ENCODE measurements around the gene CSF1.
"Not testable (repeated sequence)": the region's sequence is repeated elsewhere in the genome, so short reads cannot be mapped to it uniquely, and the experiment has no call there.

The CSF1 gene

DNA sequence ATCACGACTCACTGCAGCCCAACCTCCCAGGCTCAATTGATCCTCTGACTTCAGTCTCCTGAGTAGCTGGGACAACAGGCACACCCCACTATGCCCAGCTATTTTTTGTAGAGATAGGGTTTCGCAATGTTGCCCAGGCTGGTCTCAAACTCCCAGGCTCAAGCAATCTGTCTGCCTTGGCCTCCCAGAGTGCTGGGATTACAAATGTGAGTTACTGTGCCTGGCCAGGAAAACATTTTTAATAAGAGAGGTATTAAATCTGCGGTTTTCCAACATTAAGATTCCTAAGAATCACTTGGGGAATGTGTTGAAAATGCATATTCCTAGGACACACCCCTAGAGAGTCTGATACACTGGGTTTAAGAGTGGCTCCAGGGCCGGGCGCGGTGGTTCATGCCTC is 8.7 kb downstream of the CSF1 start:
- DNase-seq (ENCODE audit: low read depth): no peak

DNA sequence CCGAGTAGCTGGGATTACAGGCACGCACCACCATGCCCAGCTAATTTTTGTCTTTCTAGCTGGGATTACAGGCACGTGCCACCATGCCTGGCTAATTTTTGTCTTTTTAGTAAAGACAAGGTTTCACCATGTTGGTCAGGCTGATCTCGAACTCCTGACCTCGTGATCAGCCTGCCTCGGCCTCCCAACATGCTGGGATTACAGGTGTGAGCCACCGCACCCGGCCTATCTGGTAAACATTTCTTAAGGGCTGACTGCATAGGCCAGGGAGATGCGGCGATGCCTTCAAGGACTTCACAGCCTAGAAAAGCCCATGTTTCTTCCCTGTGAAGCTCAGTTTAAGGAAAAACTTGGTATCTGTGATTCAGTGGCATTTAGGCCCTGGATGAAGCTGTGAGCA is 9.7 kb downstream of the CSF1 start:
- DNase-seq (ENCODE audit: low read depth): not testable (repeated sequence)

DNA sequence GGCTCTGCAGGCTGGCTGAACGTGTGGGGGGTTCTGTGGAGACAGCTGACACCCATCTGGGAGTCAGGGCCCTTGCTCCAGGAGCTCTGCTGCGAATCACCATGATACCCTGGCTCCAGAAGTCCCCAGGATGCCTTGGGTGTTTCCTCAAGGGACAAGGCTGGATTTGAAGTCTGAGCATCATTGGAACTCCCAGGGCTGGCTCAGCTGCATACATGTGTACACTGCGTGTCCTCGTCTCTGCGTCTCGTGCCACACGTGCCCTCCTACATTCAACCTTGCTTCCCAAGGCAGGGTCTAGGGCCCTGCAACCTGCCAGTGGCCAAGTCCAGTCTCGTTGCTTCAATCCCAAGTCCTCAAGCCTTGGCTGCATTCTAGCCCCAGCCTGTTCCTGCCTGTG is 11.7 kb downstream of the CSF1 start:
- DNase-seq (ENCODE audit: low read depth): no peak

DNA sequence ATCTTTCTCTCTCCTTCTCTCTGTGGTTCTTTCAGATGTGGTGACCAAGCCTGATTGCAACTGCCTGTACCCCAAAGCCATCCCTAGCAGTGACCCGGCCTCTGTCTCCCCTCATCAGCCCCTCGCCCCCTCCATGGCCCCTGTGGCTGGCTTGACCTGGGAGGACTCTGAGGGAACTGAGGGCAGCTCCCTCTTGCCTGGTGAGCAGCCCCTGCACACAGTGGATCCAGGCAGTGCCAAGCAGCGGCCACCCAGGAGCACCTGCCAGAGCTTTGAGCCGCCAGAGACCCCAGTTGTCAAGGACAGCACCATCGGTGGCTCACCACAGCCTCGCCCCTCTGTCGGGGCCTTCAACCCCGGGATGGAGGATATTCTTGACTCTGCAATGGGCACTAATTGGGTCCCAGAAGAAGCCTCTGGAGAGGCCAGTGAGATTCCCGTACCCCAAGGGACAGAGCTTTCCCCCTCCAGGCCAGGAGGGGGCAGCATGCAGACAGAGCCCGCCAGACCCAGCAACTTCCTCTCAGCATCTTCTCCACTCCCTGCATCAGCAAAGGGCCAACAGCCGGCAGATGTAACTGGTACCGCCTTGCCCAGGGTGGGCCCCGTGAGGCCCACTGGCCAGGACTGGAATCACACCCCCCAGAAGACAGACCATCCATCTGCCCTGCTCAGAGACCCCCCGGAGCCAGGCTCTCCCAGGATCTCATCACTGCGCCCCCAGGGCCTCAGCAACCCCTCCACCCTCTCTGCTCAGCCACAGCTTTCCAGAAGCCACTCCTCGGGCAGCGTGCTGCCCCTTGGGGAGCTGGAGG is 12.7 kb downstream of the CSF1 start:
- no peak for DNase-seq (ENCODE audit: low read depth)

- no peak for DNase-seq (ENCODE audit: low read depth)
Measured at GRCh38 chr1:109923946-109924275, 13.3 kb downstream of the CSF1 start.

- no peak for DNase-seq (ENCODE audit: low read depth)
Measured at GRCh38 chr1:109924316-109924715, 13.7 kb downstream of the CSF1 start.

DNA sequence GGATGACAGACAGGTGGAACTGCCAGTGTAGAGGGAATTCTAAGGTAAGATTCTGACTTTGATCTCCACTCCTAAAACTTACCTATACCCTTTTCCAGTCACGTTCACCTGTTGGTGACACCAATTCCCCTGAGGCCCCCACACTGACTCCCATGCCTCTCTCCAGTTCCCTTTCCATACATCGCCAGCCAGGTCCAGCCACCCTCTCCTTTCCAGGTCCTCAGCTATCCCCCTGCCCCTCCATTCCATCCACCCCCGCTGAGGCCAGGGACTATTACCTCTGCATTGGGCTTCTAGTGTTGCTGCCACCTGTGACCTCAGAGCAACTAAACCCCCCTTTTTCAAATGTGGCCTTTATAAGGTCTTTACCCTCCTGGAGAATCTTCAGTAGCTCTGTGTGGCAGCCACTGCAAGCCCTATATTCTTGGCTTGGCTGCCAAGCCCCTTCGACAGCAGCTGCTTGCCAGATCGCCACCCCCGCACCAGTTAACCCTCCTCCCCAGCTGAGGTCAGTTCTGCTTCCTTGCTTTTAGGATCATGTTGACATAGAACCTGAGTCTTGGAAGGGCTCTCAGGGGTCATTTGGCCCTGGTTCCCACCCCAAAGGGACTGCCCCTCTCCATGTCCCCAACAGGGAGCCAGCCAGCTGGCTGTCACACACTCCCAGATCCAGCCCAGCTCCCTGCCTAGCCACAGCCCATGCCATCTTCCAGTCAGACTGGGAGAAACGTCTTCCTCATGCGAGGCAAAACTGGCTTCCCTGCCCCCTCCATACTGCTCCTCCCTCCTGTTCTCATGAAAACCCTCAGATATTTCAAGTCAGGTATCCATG is 14.7 kb downstream of the CSF1 start:
- no peak for DNase-seq (ENCODE audit: low read depth)

DNA sequence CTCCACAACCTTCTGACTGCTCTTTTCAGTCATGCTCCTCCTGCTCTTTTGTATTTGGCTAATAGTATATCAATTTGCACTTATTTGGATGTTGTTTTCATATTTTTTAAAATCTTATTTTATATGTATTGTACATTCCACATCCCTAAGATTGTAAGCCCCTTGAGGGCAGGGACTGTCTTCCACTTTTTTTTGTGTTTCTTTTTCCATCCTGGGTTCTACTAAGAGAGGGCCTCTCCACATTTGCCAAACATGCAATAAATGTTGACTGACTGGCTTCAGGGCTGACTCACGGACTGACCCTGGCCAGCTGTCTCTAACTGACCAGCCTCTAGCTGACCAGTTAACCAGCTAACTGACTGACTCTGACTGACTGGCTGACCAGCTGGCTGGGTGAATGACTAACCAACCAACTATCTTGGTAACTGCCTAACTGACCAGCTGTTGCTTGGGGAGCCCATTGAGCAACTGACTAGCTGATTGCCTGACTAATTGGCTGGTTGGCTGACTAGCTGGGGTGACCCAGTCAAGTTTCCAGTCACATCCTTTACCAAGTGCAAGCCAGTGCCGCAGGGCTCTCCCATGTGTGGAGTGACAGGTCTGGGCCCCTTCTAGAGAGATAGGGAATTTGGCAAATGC is 16.1 kb downstream of the CSF1 start:
- no peak for DNase-seq (ENCODE audit: low read depth)

DNA sequence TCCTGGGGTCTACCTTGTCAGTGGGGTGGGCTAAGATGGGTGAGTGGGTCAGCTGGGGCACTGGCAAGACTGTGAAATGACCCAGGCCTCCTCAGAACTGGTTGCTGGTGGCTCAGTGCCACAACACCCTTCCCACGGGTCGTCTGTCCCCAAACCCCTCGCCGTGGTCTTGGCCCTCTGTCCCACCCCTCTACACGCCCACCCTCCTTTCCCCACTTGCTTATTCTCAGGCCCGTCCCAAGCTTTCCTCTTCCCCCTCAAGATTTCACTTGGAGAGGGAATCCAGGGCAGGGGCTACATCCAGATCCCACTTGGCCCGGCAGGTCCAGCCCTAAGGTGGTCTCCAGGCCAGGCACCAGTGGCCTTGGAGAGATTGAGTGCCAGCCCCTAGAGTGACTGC is 16.7 kb downstream of the CSF1 start:
- DNase-seq (ENCODE audit: low read depth): no peak

- DNase-seq (ENCODE audit: low read depth): no peak
Measured at GRCh38 chr1:109927911-109928321, 17.3 kb downstream of the CSF1 start.

GRCh38 chr1:109928591-109929111 is 18.0 kb downstream of the CSF1 start:
- no peak for DNase-seq (ENCODE audit: low read depth)

GRCh38 chr1:109929170-109929569 is 18.5 kb downstream of the CSF1 start:
- no peak for DNase-seq (ENCODE audit: low read depth)

DNA sequence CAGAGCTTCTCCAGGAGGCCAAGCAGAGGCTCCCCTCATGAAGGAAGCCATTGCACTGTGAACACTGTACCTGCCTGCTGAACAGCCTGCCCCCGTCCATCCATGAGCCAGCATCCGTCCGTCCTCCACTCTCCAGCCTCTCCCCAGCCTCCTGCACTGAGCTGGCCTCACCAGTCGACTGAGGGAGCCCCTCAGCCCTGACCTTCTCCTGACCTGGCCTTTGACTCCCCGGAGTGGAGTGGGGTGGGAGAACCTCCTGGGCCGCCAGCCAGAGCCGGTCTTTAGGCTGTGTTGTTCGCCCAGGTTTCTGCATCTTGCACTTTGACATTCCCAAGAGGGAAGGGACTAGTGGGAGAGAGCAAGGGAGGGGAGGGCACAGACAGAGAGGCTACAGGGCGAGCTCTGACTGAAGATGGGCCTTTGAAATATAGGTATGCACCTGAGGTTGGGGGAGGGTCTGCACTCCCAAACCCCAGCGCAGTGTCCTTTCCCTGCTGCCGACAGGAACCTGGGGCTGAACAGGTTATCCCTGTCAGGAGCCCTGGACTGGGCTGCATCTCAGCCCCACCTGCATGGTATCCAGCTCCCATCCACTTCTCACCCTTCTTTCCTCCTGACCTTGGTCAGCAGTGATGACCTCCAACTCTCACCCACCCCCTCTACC is 19.1 kb downstream of the CSF1 start:
- DNase-seq (ENCODE audit: low read depth): no peak

DNA sequence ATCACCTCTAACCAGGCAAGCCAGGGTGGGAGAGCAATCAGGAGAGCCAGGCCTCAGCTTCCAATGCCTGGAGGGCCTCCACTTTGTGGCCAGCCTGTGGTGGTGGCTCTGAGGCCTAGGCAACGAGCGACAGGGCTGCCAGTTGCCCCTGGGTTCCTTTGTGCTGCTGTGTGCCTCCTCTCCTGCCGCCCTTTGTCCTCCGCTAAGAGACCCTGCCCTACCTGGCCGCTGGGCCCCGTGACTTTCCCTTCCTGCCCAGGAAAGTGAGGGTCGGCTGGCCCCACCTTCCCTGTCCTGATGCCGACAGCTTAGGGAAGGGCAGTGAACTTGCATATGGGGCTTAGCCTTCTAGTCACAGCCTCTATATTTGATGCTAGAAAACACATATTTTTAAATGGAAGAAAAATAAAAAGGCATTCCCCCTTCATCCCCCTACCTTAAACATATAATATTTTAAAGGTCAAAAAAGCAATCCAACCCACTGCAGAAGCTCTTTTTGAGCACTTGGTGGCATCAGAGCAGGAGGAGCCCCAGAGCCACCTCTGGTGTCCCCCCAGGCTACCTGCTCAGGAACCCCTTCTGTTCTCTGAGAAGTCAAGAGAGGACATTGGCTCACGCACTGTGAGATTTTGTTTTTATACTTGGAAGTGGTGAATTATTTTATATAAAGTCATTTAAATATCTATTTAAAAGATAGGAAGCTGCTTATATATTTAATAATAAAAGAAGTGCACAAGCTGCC is 19.8 kb downstream of the CSF1 start:
- DNase-seq (ENCODE audit: low read depth): no peak

- no peak for DNase-seq (ENCODE audit: low read depth)
Measured at GRCh38 chr1:109931189-109931731, 20.6 kb downstream of the CSF1 start.

DNA sequence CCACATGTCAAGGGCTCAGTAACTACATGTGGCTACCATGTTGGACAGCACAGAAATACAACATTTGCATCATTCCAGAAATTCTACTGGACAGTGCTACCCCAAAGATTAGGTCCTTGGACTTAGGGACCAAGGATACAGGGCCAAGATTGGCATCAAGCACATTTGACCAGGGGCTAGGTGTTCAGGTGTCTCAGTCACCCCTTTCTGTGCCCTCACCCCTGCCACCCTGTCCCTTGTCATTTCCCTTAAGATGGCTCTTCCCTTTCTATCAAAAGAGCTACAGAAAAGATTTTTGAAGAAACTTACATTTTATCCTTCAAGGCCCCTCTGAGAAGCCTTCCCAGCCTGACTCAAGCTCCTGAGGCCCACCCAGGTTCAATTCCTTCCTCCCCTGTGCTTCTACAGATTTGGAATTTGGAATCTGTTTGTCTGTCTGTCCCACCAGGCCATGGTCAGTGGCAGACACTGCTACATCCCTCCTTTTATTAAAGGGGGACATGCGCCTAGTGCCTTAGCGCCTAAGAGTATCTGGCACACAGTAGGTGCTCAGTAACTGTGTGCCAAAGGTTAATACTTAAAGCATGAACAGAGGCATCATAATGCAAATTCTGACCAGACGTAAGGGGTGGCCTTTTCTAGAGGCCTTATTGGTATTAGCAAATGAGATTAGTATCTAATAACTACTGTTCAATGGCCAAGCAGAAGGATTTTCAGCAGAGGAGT is 21.4 kb downstream of the CSF1 start:
- no peak for DNase-seq (ENCODE audit: low read depth)

DNA sequence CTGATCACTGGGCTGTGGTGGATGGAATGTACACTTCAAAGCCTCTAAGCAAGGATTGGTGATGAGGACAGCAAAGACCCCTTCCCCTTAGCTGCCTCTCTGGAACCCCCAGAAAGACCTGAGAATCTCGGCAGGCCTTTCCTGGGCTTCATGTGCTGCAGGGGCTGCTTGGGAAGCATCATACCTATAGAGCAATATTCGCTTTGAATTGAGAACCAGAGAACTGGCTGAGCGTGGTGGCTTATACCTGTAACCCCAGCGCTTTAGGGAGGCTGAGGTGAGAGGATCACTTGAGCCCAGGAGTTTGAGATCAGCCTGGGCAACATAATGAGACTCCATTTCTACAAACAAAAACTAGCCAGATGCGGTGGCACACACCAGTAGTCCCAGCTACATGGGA is 22.0 kb downstream of the CSF1 start:
- DNase-seq (ENCODE audit: low read depth): no peak

DNA sequence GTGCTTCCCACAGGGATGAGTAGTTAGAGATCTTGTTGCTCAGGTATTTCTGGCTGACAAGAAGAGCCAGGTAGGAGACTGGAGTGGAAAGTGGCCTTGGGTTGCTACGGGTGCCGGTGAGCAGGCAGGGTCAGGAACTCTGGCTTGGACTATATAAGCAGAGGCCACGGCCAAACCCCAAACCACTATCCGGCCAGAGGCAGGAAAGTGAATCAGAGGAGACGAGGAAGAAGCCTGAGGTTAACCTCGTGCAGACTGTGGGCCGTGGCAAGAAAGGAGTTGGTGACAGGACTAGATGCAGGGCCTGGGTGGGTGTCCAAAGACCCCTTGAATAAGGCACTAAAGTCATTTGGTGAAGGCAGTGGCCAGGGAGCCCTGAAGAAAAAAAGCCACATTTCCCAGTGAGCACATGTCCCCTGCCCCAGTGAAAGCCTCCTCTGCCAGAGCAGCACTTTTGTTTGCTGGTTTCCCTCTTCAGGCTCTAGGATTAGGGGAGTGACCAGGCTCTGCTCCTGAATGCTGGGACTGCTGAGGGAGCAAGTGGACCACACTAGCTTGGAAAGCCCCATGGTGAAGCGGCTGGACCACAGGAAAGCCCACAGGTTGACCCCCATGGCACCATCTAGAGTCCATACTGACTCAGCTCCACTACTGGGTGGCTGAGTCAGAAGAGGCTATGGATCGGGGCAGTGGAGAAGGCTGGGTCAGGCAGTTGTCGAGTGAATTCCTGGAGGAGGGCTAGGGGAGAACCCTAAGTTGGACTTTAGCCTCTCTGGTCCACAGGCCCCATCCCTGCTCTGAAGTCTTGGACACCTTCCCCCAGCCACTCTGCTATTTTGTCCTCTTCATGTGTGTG is 23.4 kb downstream of the CSF1 start:
- no peak for DNase-seq (ENCODE audit: low read depth)

- no peak for DNase-seq (ENCODE audit: low read depth)
Measured at GRCh38 chr1:109935451-109935900, 24.8 kb downstream of the CSF1 start.
